H9 (cell line): Measurements from ENCODE around the gene VSTM4. TPM values are rescaled to one million over a fixed set of nuclear protein-coding genes. Genes with fewer than 3 reads are reported as not detected.

Source experiments
- DNase-seq: peaks from one replicate; pipeline ENCODE4 v3.0.0-alpha.2; 2017
- H2AFZ ChIP-seq: one replicate; pipeline ENCODE4 v1.6.1; 2013; ENCODE audit warnings: mild to moderate bottlenecking, low read length, control low read depth, moderate library complexity
- H2AK5ac ChIP-seq: 2 replicates; pipeline ENCODE4 v1.6.1; 2013; ENCODE audit warnings: low read length, control low read depth, mixed read lengths; ENCODE audit not compliant: insufficient read length
- H2BK120ac ChIP-seq: one replicate; pipeline ENCODE4 v1.6.1; 2013; ENCODE audit warnings: low read depth, mild to moderate bottlenecking, low read length, control low read depth, inconsistent platforms; ENCODE audit not compliant: poor library complexity, severe bottlenecking
- H2BK12ac ChIP-seq: 2 replicates; pipeline ENCODE4 v1.6.1; 2013; ENCODE audit warnings: low read length, control low read depth, mixed read lengths, low read depth; ENCODE audit not compliant: insufficient read length
- H2BK15ac ChIP-seq: 2 replicates; pipeline ENCODE4 v1.6.1; 2013; ENCODE audit warnings: low read depth, low read length, control low read depth
- H2BK20ac ChIP-seq: one replicate; pipeline ENCODE4 v1.6.1; 2013; ENCODE audit warnings: low read depth, mild to moderate bottlenecking, low read length, control low read depth, inconsistent platforms; ENCODE audit not compliant: poor library complexity, severe bottlenecking
- H2BK5ac ChIP-seq: 2 replicates; pipeline ENCODE4 v1.6.1; 2013; ENCODE audit warnings: low read length, control low read depth, mixed read lengths; ENCODE audit not compliant: insufficient read length
- H3K14ac ChIP-seq: 2 replicates; pipeline ENCODE4 v1.6.1; 2013; ENCODE audit warnings: low read length, control low read depth; ENCODE audit not compliant: insufficient read depth
- H3K18ac ChIP-seq: 2 replicates; pipeline ENCODE4 v1.6.1; 2013; ENCODE audit warnings: low read depth, mild to moderate bottlenecking, mixed read lengths, low read length, control low read depth; ENCODE audit not compliant: insufficient read length
- H3K23ac ChIP-seq: 2 replicates; pipeline ENCODE4 v1.6.1; 2013; ENCODE audit warnings: low read length, control low read depth, mixed read lengths, low read depth; ENCODE audit not compliant: insufficient read length
- H3K23me2 ChIP-seq: 2 replicates; pipeline ENCODE4 v1.6.1; 2013; ENCODE audit warnings: low read depth, mild to moderate bottlenecking, mixed read lengths, low read length, control low read depth; ENCODE audit not compliant: insufficient read length, poor library complexity, severe bottlenecking
- H3K27ac ChIP-seq: 2 replicates; pipeline ENCODE4 v1.5.1; 2013; ENCODE audit warnings: low read length, control low read depth, mixed read lengths, low read depth; ENCODE audit not compliant: insufficient read length
- H3K27me3 ChIP-seq: 2 replicates; pipeline ENCODE4 v1.6.1; 2013; ENCODE audit warnings: low read length, control low read depth, inconsistent platforms; ENCODE audit not compliant: insufficient read depth
- H3K4ac ChIP-seq: 2 replicates; pipeline ENCODE4 v1.6.1; 2013; ENCODE audit warnings: low read depth, mild to moderate bottlenecking, control low read depth, inconsistent platforms, low read length, moderate library complexity
- H3K4me1 ChIP-seq: 2 replicates; pipeline ENCODE4 v1.6.1; 2013; ENCODE audit warnings: low read length, control low read depth, inconsistent platforms; ENCODE audit not compliant: insufficient read depth
- H3K4me2 ChIP-seq: 2 replicates; pipeline ENCODE4 v1.6.1; 2013; ENCODE audit warnings: low read length, control low read depth, mixed read lengths; ENCODE audit not compliant: insufficient read length, insufficient read depth
- H3K56ac ChIP-seq: 2 replicates; pipeline ENCODE4 v1.6.1; 2013; ENCODE audit warnings: low read depth, mild to moderate bottlenecking, mixed read lengths, low read length, control low read depth; ENCODE audit not compliant: insufficient read length
- H3K79me1 ChIP-seq: 2 replicates; pipeline ENCODE4 v1.6.1; 2013; ENCODE audit warnings: low read depth, mild to moderate bottlenecking, moderate library complexity, low read length, control low read depth, inconsistent platforms; ENCODE audit not compliant: insufficient read depth, poor library complexity, severe bottlenecking
- H3K79me2 ChIP-seq: 2 replicates; pipeline ENCODE4 v1.6.1; 2013; ENCODE audit warnings: low read length, control low read depth, inconsistent platforms; ENCODE audit not compliant: insufficient read depth
- H3K9ac ChIP-seq: 2 replicates; pipeline ENCODE4 v1.6.1; 2013; ENCODE audit warnings: low read length, control low read depth, mixed read lengths; ENCODE audit not compliant: insufficient read length; ENCODE audit errors: extremely low read depth
- H3K9me3 ChIP-seq: one replicate; pipeline ENCODE4 v1.6.1; 2013; ENCODE audit warnings: low read depth, low read length, inconsistent platforms; ENCODE audit not compliant: control insufficient read depth
- H3T11ph ChIP-seq: one replicate; pipeline ENCODE4 v1.6.1; 2013; ENCODE audit warnings: mild to moderate bottlenecking, low read length, control low read depth, inconsistent platforms
- H4K20me1 ChIP-seq: one replicate; pipeline ENCODE4 v1.6.1; 2013; ENCODE audit not compliant: control insufficient read depth, insufficient read length, insufficient read depth
- H4K5ac ChIP-seq: 2 replicates; pipeline ENCODE4 v1.6.1; 2013; ENCODE audit warnings: low read depth, mild to moderate bottlenecking, mixed read lengths, low read length, control low read depth; ENCODE audit not compliant: insufficient read length
- H4K8ac ChIP-seq: replicated peaks from 2 replicates; pipeline ENCODE4 v1.6.1; 2013; ENCODE audit warnings: low read length, control low read depth, mixed read lengths, low read depth; ENCODE audit not compliant: insufficient read length
- H4K91ac ChIP-seq: 2 replicates; pipeline ENCODE4 v1.6.1; 2013; ENCODE audit warnings: low read depth, mild to moderate bottlenecking, moderate library complexity, mixed read lengths, low read length, control low read depth; ENCODE audit not compliant: insufficient read length
- H3K27ac Mint-ChIP-seq, 3 experiments: 2 replicates in 2 of 3; 3 replicates in 1 of 3; pipeline ENCODE4 v1.8.0; 2020 to 2021; ENCODE audit warnings: mixed read lengths in 3 of 3, mild to moderate bottlenecking in 1 of 3, moderate library complexity in 1 of 3
- H3K27me3 Mint-ChIP-seq: 2 replicates; pipeline ENCODE4 v1.8.0; 2021; ENCODE audit warnings: low read depth, mild to moderate bottlenecking, moderate library complexity, mixed read lengths
- H3K36me3 Mint-ChIP-seq, 3 experiments: 2 replicates in 2 of 3; 3 replicates in 1 of 3; pipeline ENCODE4 v1.8.0; 2020 to 2021; ENCODE audit warnings: low read depth in 3 of 3, mixed read lengths in 3 of 3; ENCODE audit not compliant: insufficient read depth in 1 of 3
- H3K4me1 Mint-ChIP-seq, 2 experiments: 2 replicates each; pipeline ENCODE4 v1.8.0; 2020; ENCODE audit warnings: mixed read lengths in 2 of 2
- H3K4me3 Mint-ChIP-seq, 2 experiments: 2 replicates in 1 of 2; 3 replicates in 1 of 2; pipeline ENCODE4 v1.8.0; 2020 to 2021; ENCODE audit warnings: mild to moderate bottlenecking in 2 of 2, mixed read lengths in 2 of 2, moderate library complexity in 1 of 2
- H3K9me3 Mint-ChIP-seq, 2 experiments: 2 replicates in 1 of 2; 3 replicates in 1 of 2; pipeline ENCODE4 v1.8.0; 2020; ENCODE audit warnings: mild to moderate bottlenecking in 2 of 2, mixed read lengths in 2 of 2, moderate library complexity in 1 of 2
- CTCF ChIP-seq: fragments of 200-600 bp; sonication (generic); conservative IDR thresholded peaks from 3 replicates; pipeline ENCODE4 v1.8.0; 2021; ENCODE audit warnings: antibody characterized with exemption, mild to moderate bottlenecking
- WGBS: extraction: QIAGEN DNeasy Blood & Tissue Kit; methylation state at CpG from one replicate; pipeline ENCODE4 v1.1.7; 2013; ENCODE audit warnings: missing lambda C conversion rate, low lambda C conversion rate, mixed read lengths; ENCODE audit not compliant: insufficient read length; ENCODE audit errors: extremely low coverage; 5-methylcytosine and 5-hydroxymethylcytosine counted together
- total RNA-seq: library from RNA; stranded (reverse); gene quantifications from 2 replicates; pipeline ENCODE4 v1.2.1, GENCODE V29; 2021

VSTM4 gene
- total RNA-seq, 1 experiment from 2014 or later: 0.44 TPM

- no peak overlapping the region for H3K27ac Mint-ChIP-seq
- H3K79me2 ChIP-seq: no peaks in the 10 kb centered on the region
- no peaks in the 10 kb centered on the region for H4K20me1 ChIP-seq
- no peaks in the 10 kb centered on the region for H3K27me3 ChIP-seq
- H2BK5ac ChIP-seq: no peak overlapping the region
- no CpG with 5 or more reads among the region's 2 CpGs for WGBS
- H3K9me3 Mint-ChIP-seq: peaks cover 9 to 10% of the 10 kb centered on the region in 2 experiments
- H3K9me3 ChIP-seq: no peaks in the 10 kb centered on the region
- no peak overlapping the region for H2BK15ac ChIP-seq
- no peak for DNase-seq
- H3K36me3 Mint-ChIP-seq: peaks cover 0 to 6% (median 4%) of the 10 kb centered on the region in 3 experiments; a peak in 5 of 7 replicates
- no peak overlapping the region for H3K4me3 Mint-ChIP-seq
- H2BK120ac ChIP-seq: no peak overlapping the region
- no peaks in the 10 kb centered on the region for H3K79me1 ChIP-seq
- no peaks in the 10 kb centered on the region for H3K23me2 ChIP-seq
- no peak overlapping the region for H3K14ac ChIP-seq
- no peak overlapping the region for H4K8ac ChIP-seq
- peak overlapping the region; percentile 57 for H2BK12ac ChIP-seq
- H2AFZ ChIP-seq: no peak overlapping the region
- H4K5ac ChIP-seq: no peak overlapping the region
- no peak overlapping the region for H3K18ac ChIP-seq
- no peak overlapping the region for H2BK20ac ChIP-seq
- no peak overlapping the region for H3K9ac ChIP-seq
- no peak overlapping the region for H3K4ac ChIP-seq
- H3K4me2 ChIP-seq: no peak overlapping the region
- 0 out of 2 replicates have a peak, but pooled peaks cover 2% of the 10 kb centered on the region for H3K4me1 ChIP-seq
- H3K27me3 Mint-ChIP-seq: 0 out of 2 replicates have a peak, but pooled peaks cover 5% of the 10 kb centered on the region
- no peak for TF ChIP-seq CTCF
- H3K23ac ChIP-seq: no peak overlapping the region
- H3K56ac ChIP-seq: no peak overlapping the region
- H2AK5ac ChIP-seq: no peak overlapping the region
- no peak overlapping the region for H3K27ac ChIP-seq
- H3K4me1 Mint-ChIP-seq: peaks cover 23 to 34% of the 10 kb centered on the region in 2 experiments
- H3T11ph ChIP-seq: no peak overlapping the region
- H4K91ac ChIP-seq: no peak overlapping the region
Observed at GRCh38 chr10:49144058-49144720, 28.9 kb upstream of the VSTM4 start.
